ENCODE results near the gene CLMN. TPM values are rescaled to one million over a fixed set of nuclear protein-coding genes. Genes with fewer than 3 reads are reported as not detected.

CLMN gene
- total and polyA plus RNA-seq, 9 of the 15 experiments (the other 6 are each of a cell fraction or from before 2014, with no cell fraction given) = 0.01 to 0.18 (median 0.07) TPM; not detected in 4

DNA sequence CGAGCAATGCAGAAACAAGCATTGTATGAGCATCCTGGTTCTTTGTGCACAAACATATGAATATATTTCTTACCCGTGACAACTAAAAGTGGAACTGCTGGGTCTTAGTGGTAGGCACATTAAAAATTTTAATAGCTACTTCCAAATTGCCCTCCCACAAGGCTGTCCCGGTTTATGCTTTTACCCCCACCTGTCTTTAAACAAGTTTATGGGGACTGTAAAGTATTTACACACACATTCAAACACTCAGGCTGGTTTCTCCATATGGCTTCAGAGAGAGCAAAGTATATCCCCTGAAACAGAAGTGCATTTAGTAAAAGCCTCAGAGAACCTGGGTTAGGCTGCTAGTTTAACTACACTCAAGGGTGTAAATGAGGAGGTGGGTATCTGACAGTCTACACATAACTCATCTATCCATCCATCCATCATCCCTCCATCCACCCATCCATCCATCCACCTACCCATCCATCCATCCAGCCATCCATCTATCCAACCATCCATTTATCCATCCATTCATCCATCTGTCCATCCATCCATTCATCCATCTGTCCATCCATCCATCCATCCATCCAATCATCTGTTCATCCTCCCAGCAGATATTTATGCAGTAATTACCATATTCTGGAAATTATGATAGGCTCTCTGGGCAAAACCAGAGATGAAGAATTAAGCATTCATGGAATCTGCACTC is 86.7 kb downstream of the CLMN start:
- no peak for FAIRE-seq
- H3K79me2 ChIP-seq (ENCODE audit: control insufficient read depth, insufficient read depth, low read length) = no peaks in the 10 kb centered on the region
- ATAC-seq = no peak
- intact Hi-C loops (cut with micrococcal nuclease) (no loop called here), in situ Hi-C loops (cut with MboI) (no loop called here)
- no TSS peak for BruUV-seq (replicated peaks)
- CTCF ChIA-PET (ENCODE audit: low intra/inter-chr PET ratio) = no interaction called here
- DNase-seq (ENCODE audit: extremely low read depth in 1 of 4, low spot score in 3 of 4) = no peak
- H2AFZ ChIP-seq (ENCODE audit: low read depth, low read length) = no peak overlapping the region
- H3K4me1 ChIP-seq (replicated peaks in 1 of 2; ENCODE audit: control insufficient read depth in 2 of 2, insufficient read depth in 2 of 2, low read length in 2 of 2) = no peaks in the 10 kb centered on the region
- H3K4me3 ChIP-seq = no peak overlapping the region
- no peaks in the 10 kb centered on the region for H3K9me3 ChIP-seq (replicated peaks; ENCODE audit: control insufficient read depth, insufficient read depth, low read depth, low read length)
- H3K36me3 ChIP-seq (ENCODE audit: control insufficient read depth, insufficient read depth, low read length) = no peaks in the 10 kb centered on the region
- no peak overlapping the region for H3K4me2 ChIP-seq (ENCODE audit: insufficient read depth, low read length)
- WGBS (ENCODE audit: insufficient coverage, low coverage, missing lambda C conversion rate) = 0% methylated on average over 3 of the region's 3 CpGs
- POLR2A ChIA-PET = no interaction called here
- H3K27ac ChIP-seq (ENCODE audit: extremely low read depth, low read depth, low read length) = no peak overlapping the region
- no peak overlapping the region for H3K9ac ChIP-seq (ENCODE audit: insufficient read depth in 1 of 2, low read depth in 2 of 2, low read length in 2 of 2)
- peaks cover 2 to 24% of the 10 kb centered on the region in 2 experiments; a peak in 2 of 5 replicates for H3K27me3 ChIP-seq (ENCODE audit: control insufficient read depth in 2 of 2, insufficient read depth in 2 of 2, low read length in 2 of 2)
- no peaks in the 10 kb centered on the region for H3K9me1 ChIP-seq (ENCODE audit: control insufficient read depth, insufficient read depth, low read length)
- no peaks in the 10 kb centered on the region; the same call in 1 of the 2 replicates for H4K20me1 ChIP-seq (replicated peaks; ENCODE audit: control insufficient read depth, insufficient read depth, low read length)
- TF ChIP-seq ZC3H8 (IDR thresholded peaks at IDR 0.05) (no peak), CBX1 (IDR thresholded peaks at IDR 0.05; ENCODE audit: low read depth) (no peak), RB1 (IDR thresholded peaks at IDR 0.05; ENCODE audit: low read depth) (no peak), SRSF1 (IDR thresholded peaks at IDR 0.05; ENCODE audit: low read depth, low read length) (no peak), OTX1 (CRISPR knock-in tag; IDR thresholded peaks at IDR 0.05) (no peak), ELF2 (CRISPR knock-in tag; IDR thresholded peaks at IDR 0.05) (no peak), NFIC (IDR thresholded peaks at IDR 0.05) (no peak), NFXL1 (CRISPR knock-in tag; IDR thresholded peaks at IDR 0.05) (no peak)
- TF ChIP-seq, protein P1, sequence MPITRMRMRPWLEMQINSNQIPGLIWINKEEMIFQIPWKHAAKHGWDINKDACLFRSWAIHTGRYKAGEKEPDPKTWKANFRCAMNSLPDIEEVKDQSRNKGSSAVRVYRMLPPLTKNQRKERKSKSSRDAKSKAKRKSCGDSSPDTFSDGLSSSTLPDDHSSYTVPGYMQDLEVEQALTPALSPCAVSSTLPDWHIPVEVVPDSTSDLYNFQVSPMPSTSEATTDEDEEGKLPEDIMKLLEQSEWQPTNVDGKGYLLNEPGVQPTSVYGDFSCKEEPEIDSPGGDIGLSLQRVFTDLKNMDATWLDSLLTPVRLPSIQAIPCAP (CRISPR knock-in tag; IDR thresholded peaks at IDR 0.05; ENCODE audit: borderline replicate concordance) = no peak
- TF ChIP-seq, protein P2, sequence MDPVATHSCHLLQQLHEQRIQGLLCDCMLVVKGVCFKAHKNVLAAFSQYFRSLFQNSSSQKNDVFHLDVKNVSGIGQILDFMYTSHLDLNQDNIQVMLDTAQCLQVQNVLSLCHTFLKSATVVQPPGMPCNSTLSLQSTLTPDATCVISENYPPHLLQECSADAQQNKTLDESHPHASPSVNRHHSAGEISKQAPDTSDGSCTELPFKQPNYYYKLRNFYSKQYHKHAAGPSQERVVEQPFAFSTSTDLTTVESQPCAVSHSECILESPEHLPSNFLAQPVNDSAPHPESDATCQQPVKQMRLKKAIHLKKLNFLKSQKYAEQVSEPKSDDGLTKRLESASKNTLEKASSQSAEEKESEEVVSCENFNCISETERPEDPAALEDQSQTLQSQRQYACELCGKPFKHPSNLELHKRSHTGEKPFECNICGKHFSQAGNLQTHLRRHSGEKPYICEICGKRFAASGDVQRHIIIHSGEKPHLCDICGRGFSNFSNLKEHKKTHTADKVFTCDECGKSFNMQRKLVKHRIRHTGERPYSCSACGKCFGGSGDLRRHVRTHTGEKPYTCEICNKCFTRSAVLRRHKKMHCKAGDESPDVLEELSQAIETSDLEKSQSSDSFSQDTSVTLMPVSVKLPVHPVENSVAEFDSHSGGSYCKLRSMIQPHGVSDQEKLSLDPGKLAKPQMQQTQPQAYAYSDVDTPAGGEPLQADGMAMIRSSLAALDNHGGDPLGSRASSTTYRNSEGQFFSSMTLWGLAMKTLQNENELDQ (CRISPR knock-in tag; IDR thresholded peaks at IDR 0.05; ENCODE audit: borderline replicate concordance) = no peak

All from K562 (cell line).